IPS-18a (cell line): ENCODE measurements around the gene EDC3.
"Not testable (repeated sequence)": the region's sequence is repeated elsewhere in the genome, so short reads cannot be mapped to it uniquely, and the experiment has no call there.

Experiments used
- H3K27ac ChIP-seq: one replicate; pipeline ENCODE4 v1.5.1; 2013; ENCODE audit warnings: low read length
- H3K27me3 ChIP-seq: one replicate; pipeline ENCODE4 v1.6.1; 2013; ENCODE audit warnings: mild to moderate bottlenecking, low read length; ENCODE audit not compliant: control insufficient read depth, insufficient read depth
- H3K36me3 ChIP-seq: one replicate; pipeline ENCODE4 v1.6.1; 2013; ENCODE audit warnings: low read depth, low read length; ENCODE audit not compliant: control insufficient read depth
- H3K4me1 ChIP-seq: one replicate; pipeline ENCODE4 v1.6.1; 2013; ENCODE audit warnings: low read depth, low read length; ENCODE audit not compliant: control insufficient read depth
- H3K4me3 ChIP-seq: one replicate; pipeline ENCODE4 v1.5.1; 2013; ENCODE audit warnings: low read length
- H3K9ac ChIP-seq: one replicate; pipeline ENCODE4 v1.6.1; 2013; ENCODE audit warnings: mild to moderate bottlenecking, low read length, moderate library complexity
- H3K9me3 ChIP-seq: one replicate; pipeline ENCODE4 v1.6.1; 2013; ENCODE audit warnings: low read depth, low read length; ENCODE audit not compliant: control insufficient read depth

EDC3 gene

DNA sequence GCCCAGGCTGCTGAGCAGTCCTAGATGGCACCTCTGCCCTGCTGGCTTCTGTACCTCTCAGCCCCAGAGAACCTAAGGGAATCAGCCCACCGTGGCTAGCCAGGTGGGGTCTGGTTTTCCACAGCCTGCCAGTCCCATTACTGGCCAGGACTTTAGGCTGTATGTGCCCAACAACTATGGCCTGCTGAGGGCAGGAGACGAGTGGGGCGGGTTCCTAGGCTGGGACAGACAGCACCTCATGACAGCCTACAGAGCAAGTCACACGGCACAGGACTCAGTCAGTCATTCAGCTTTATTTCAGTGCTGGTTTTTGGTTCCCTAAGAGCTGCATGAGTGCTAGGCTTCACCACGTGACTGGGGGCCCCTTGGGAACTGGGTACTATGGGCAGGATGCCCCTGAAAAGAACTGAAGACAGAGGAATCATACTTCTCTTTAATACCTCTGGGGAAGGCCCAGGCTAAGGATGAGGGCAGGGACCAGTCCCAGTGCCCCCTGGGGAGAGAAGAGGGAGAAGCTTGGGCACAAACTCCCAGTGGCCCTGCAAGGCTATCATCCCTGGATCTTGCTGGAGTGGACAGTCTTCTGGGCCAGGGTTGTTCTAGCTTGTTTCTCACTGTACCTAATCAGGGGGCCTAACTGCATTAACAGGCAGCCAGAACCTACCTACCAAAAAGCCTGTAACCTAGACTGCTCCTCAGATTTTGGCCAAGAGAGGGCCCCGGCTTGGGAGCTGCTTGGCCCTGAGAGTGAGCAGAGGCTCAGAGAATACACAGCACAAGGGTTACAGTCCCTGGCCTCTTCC, 65.3 kb downstream of the EDC3 start:
- no peak overlapping the region for H3K9ac ChIP-seq
- no peaks in the 10 kb centered on the region for H3K4me1 ChIP-seq

DNA sequence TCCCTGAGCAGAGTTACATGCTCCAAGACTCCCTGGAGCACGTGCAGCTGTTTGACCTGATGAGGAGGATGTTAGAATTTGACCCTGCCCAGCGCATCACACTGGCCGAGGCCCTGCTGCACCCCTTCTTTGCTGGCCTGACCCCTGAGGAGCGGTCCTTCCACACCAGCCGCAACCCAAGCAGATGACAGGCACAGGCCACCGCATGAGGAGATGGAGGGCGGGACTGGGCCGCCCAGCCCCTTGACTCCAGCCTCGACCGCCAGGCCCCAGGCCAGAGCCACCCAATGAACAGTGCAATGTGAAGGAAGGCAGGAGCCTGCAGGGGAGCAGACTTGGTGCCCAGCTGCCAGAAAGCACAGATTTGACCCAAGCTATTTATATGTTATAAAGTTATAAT, 66.1 kb downstream of the EDC3 start:
- not testable (repeated sequence) for H3K27me3 ChIP-seq, H3K4me3 ChIP-seq, H3K9me3 ChIP-seq, H3K4me1 ChIP-seq, H3K9ac ChIP-seq, H3K27ac ChIP-seq
- peaks cover 61% of the 10 kb centered on the region for H3K36me3 ChIP-seq

More for the DNA sequence above, 65.3 kb downstream of the EDC3 start:
- Histone ChIP-seq H3K36me3 (peaks cover 59% of the 10 kb centered on the region), H3K27me3 (no peaks in the 10 kb centered on the region), H3K27ac (no peak overlapping the region), H3K4me3 (no peak overlapping the region), H3K9me3 (no peaks in the 10 kb centered on the region)

DNA sequence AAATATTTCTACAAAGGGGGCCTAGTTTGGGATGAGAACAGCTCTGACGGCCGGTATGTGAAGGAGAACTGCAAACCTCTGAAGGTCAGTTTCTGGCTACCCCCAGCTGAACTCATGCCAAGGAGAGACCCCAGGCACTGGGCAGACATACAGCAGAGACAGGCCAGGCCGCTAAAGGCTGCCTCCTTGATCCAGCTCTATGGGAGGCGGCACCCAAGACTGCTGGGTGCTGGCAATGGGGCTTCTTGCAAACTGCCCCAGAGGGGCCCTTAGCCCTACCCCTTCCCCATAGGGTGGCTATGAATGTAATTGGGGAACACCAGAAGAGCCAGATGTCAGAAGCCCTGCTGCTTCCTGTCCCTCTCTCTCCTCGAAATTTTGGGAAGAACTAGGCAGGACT, 66.9 kb downstream of the EDC3 start:
- no peaks in the 10 kb centered on the region for H3K4me1 ChIP-seq
- no peaks in the 10 kb centered on the region for H3K9me3 ChIP-seq
- no peak overlapping the region for H3K27ac ChIP-seq
- no peak overlapping the region for H3K4me3 ChIP-seq
- H3K36me3 ChIP-seq: peaks cover 61% of the 10 kb centered on the region
- H3K9ac ChIP-seq: no peak overlapping the region
- no peaks in the 10 kb centered on the region for H3K27me3 ChIP-seq

DNA sequence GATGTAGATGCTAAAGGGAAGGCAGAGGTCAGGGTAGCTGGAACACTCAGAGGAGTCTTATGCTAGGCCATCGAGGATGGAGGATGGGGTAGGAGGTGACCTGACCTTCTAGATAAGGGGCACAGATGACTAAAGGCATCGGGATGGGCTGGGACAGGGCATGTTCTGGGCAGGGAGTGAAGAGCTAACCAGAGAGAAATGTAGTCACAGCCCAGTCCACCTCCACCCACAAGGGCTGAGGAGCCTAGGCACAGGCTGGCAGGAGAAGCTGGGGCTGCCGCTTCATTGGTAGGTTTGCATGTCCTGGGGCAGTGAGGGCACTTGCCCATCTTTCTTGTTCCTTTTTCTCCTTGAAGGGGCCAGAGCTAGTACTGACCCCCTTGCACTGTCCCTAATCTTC, 67.6 kb downstream of the EDC3 start:
- Histone ChIP-seq H3K9me3 (no peaks in the 10 kb centered on the region), H3K27me3 (no peaks in the 10 kb centered on the region), H3K9ac (no peak overlapping the region), H3K27ac (no peak overlapping the region), H3K4me3 (no peak overlapping the region), H3K36me3 (peaks cover 68% of the 10 kb centered on the region), H3K4me1 (no peaks in the 10 kb centered on the region)

DNA sequence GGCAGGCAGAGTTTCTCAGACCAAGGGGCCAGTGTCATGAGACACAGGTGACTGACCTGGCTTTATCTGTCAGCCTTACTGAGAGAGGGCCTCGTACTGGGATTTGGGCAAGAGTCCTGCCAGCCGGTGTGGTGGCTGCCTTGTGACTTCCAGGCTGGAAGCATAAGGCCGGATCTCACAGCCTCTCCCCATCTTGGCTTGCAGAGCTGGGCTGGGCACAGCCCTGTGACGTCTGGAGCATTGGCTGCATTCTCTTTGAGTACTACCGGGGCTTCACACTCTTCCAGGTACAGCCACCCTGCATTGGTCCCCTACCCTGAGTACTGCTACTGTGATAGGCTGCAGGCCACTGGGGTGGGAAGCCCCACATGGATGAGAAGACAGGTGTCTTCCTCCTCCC, 68.1 kb downstream of the EDC3 start:
- no peak overlapping the region for H3K4me3 ChIP-seq
- no peak overlapping the region for H3K27ac ChIP-seq

DNA sequence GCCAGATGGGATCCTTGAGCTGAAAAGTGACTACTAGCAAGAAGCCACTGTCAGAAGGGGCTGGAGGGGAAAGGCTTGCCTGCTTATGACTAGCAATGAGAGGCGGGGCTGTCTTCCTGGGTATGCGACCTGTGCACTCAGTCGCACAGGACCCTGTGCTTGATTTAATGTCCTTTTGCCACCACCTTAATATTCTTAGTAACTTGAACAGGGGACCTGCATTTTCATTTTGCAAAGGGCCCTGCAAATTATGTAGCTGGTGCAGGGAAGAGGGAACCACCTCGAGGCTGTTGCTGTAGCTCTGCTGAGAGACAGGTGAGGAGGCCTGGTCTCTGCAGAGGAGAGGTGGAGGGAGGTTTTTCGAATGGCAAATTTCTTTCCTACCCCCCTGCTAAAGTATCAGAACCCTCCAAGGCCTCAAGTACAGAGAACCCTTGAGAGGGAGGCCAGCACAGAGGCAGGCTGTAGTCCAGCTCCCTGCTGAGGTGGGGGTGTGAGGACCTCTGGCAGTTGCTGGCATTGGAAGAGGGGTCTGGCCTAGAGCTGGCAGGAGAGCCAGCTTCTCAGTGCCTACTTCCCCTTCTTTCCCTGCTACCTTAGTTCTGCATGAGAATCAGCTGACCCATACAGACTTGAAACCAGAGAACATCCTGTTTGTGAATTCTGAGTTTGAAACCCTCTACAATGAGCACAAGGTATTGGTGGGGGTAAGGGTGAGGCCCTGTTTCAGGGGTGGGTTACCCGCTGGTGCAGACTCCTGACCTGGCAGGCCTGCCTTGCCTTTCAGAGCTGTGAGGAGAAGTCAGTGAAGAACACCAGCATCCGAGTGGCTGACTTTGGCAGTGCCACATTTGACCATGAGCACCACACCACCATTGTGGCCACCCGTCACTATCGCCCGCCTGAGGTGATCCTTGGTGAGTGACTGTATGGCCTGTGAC, 68.8 kb downstream of the EDC3 start:
- Histone ChIP-seq H3K9me3 (no peaks in the 10 kb centered on the region), H3K4me3 (no peak overlapping the region), H3K4me1 (no peaks in the 10 kb centered on the region), H3K27me3 (no peaks in the 10 kb centered on the region), H3K36me3 (peaks cover 80% of the 10 kb centered on the region), H3K27ac (no peak overlapping the region), H3K9ac (no peak overlapping the region)

More for the DNA sequence above, 68.1 kb downstream of the EDC3 start:
- Histone ChIP-seq H3K4me1 (no peaks in the 10 kb centered on the region), H3K9me3 (no peaks in the 10 kb centered on the region), H3K9ac (no peak overlapping the region), H3K27me3 (no peaks in the 10 kb centered on the region), H3K36me3 (peaks cover 72% of the 10 kb centered on the region)

DNA sequence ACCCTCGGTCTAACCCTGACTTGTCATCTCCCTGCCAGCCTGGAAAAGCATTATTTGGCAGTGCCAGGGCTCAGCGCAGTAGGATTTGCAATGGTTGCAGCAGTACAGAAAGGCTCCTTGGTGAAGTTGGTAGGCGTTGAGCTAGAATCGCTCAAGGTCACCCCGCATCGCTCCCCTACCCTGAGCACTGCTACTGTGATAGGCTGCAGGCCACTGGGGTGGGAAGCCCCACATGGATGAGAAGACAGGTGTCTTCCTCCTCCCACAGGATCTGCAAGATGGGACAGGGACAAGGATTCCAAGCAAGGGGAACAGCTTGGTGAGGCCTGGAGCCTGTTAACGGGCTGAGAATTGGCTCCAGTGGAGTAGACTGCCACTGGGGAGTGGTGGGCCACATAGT, 69.5 kb downstream of the EDC3 start:
- Histone ChIP-seq H3K27ac (no peak overlapping the region), H3K4me1 (no peaks in the 10 kb centered on the region), H3K9ac (no peak overlapping the region), H3K36me3 (peaks cover 84% of the 10 kb centered on the region), H3K27me3 (no peaks in the 10 kb centered on the region), H3K4me3 (no peak overlapping the region), H3K9me3 (no peaks in the 10 kb centered on the region)

DNA sequence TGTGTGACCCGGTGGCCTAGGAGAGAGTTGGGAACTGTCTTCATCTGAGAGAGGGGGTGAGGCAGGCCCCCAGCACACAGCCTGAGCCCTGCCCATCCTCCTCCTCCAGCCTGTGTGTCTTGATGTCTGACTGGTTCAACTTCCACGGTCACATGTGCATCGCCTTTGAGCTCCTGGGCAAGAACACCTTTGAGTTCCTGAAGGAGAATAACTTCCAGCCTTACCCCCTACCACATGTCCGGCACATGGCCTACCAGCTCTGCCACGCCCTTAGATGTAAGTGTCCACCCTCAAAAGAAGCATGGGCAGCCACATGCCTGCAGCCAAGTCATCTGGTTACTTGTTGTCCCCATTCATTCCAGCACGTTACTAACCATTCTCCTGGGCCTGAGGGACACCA, 70.1 kb downstream of the EDC3 start:
- Histone ChIP-seq H3K4me1 (no peaks in the 10 kb centered on the region), H3K36me3 (peaks cover 86% of the 10 kb centered on the region), H3K27ac (no peak overlapping the region), H3K9ac (no peak overlapping the region), H3K9me3 (no peaks in the 10 kb centered on the region), H3K27me3 (no peaks in the 10 kb centered on the region), H3K4me3 (no peak overlapping the region)

DNA sequence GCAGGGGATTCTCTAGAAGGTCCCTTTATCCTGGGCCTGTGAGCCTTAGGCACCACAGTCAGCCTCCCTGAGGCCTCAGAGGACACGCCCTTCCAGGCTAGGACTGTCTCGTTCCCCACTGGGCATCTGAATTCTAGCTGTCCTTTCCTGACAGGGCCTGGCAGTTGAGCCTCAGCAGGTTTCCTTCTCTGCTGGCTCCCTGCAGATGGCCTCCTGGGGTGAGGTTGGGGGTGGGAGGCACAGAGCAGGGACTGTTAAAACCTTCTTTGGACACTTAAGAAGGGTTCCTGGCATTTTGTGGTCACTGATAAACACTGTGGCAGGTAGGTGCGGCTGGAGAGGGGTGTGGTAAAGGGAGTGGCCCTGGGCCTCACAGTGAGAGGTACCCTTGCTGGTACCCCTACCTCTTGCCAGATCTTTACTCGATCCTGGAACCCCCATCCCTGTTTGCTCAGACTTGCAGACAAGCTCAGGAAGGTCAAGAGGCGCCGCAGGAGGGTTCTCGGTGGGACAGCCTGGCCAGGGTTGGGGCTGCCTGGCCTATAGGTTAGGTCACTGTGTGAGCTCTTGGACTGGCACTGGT, 71.7 kb downstream of the EDC3 start:
- Histone ChIP-seq H3K27ac (no peak overlapping the region), H3K9ac (no peak overlapping the region), H3K27me3 (no peaks in the 10 kb centered on the region)

DNA sequence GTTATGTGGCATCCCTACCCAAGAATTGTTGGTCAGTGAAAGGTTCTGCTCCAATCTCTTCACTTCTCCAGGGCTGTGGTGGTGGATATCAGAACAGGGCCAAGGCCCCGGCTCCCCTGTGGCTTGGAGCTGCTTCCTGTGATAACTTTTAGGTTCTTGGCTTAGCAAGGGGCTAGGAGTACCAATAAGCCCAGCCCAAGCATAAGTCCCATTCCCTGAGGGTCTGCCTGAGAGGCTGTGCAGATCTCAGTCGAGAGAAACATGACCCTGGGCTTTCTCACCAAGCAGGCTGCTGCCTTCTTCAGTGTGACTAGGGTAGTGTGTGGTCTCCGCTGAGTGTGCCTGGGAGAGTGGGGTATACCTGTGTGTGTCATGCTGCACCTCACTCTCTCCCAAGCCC, 73.1 kb downstream of the EDC3 start:
- no peaks in the 10 kb centered on the region for H3K4me1 ChIP-seq
- H3K27me3 ChIP-seq: no peaks in the 10 kb centered on the region
- H3K9me3 ChIP-seq: no peaks in the 10 kb centered on the region
- no peak overlapping the region for H3K27ac ChIP-seq
- H3K9ac ChIP-seq: no peak overlapping the region
- peaks cover 80% of the 10 kb centered on the region for H3K36me3 ChIP-seq
- no peak overlapping the region for H3K4me3 ChIP-seq

More for the DNA sequence above, 71.7 kb downstream of the EDC3 start:
- Histone ChIP-seq H3K9me3 (no peaks in the 10 kb centered on the region), H3K4me1 (no peaks in the 10 kb centered on the region), H3K36me3 (peaks cover 93% of the 10 kb centered on the region), H3K4me3 (no peak overlapping the region)

DNA sequence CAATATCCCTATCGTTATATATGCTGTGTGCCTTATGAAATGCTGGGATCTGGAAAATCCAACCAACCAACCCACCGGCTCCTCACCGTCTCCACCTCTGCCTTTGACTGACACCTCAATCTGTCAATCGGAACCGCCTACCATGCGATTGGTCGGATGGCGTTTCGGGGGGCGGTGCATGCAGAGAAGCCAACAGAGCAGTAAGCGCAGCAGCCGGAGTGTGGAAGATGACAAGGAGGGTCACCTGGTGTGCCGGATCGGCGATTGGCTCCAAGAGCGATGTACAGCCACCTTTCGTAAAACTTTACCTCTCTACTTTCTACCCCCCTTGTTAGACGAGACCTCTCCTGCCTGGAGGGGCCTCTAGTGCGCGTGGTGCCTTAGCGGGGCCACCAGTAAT, 73.9 kb downstream of the EDC3 start:
- Histone ChIP-seq H3K27me3 (no peaks in the 10 kb centered on the region), H3K27ac (no peak overlapping the region), H3K9ac (no peak overlapping the region), H3K4me1 (peaks cover 2% of the 10 kb centered on the region), H3K4me3 (no peak overlapping the region), H3K9me3 (no peaks in the 10 kb centered on the region), H3K36me3 (peaks cover 72% of the 10 kb centered on the region)
